Measurements from ENCODE around the gene ELK4. TPM values are rescaled to one million over a fixed set of nuclear protein-coding genes. Genes with fewer than 3 reads are reported as not detected.

Gene ELK4
- total and polyA plus RNA-seq, 2 of the 13 experiments (the other 11 are each of a cell fraction or from before 2014, with no cell fraction given): 8.3 to 13.1 TPM

DNA sequence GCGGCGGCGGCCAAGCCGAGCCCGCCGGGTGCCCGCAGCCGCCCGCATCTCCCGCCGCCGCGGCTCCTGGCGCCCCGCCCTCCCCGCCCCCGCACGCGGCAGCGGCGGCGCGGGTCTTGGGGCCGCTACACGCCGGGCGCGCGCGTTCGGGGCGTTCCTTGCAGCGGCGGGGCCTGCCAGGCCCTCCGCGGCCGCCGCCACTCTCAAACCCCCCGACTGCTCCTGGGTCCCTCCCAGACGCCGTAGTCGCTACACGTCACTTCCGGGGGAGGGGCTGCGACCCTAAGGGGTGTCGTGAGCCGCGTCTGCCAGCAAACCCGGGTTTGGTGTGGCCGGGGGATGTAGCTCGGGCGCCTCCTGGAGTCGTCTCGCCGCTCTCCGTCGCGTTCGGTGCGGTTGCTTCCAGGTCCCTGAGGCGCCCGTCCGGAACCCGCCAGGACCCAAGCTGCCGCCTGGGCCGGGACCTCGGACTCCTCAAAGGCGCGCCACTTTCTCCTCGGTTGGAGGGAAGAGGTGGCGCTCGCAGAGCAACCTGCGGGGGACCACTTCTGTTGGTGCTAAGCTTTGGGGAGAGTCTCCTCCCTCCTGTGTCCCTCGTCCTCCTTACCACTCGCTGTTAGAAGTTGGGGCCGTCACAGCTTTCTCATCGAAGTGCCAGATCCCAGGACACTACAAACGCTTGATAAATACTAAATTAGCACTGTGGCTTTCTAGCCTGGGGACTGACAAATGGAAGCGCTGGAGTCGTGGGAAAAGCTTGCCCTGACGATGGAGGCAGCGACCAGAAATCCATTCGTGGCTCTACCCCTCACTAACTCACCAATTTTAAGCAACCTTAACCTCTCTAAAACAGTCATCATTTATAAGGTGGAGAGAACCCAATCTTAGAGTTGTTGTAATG, at the start of gene ELK4 (continued):
- TF ChIP-seq, protein P1, sequence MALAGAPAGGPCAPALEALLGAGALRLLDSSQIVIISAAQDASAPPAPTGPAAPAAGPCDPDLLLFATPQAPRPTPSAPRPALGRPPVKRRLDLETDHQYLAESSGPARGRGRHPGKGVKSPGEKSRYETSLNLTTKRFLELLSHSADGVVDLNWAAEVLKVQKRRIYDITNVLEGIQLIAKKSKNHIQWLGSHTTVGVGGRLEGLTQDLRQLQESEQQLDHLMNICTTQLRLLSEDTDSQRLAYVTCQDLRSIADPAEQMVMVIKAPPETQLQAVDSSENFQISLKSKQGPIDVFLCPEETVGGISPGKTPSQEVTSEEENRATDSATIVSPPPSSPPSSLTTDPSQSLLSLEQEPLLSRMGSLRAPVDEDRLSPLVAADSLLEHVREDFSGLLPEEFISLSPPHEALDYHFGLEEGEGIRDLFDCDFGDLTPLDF (CRISPR knock-in tag; IDR thresholded peaks at IDR 0.05): no peak; the same call in 1 of the 2 replicates
- TF ChIP-seq, protein P2, sequence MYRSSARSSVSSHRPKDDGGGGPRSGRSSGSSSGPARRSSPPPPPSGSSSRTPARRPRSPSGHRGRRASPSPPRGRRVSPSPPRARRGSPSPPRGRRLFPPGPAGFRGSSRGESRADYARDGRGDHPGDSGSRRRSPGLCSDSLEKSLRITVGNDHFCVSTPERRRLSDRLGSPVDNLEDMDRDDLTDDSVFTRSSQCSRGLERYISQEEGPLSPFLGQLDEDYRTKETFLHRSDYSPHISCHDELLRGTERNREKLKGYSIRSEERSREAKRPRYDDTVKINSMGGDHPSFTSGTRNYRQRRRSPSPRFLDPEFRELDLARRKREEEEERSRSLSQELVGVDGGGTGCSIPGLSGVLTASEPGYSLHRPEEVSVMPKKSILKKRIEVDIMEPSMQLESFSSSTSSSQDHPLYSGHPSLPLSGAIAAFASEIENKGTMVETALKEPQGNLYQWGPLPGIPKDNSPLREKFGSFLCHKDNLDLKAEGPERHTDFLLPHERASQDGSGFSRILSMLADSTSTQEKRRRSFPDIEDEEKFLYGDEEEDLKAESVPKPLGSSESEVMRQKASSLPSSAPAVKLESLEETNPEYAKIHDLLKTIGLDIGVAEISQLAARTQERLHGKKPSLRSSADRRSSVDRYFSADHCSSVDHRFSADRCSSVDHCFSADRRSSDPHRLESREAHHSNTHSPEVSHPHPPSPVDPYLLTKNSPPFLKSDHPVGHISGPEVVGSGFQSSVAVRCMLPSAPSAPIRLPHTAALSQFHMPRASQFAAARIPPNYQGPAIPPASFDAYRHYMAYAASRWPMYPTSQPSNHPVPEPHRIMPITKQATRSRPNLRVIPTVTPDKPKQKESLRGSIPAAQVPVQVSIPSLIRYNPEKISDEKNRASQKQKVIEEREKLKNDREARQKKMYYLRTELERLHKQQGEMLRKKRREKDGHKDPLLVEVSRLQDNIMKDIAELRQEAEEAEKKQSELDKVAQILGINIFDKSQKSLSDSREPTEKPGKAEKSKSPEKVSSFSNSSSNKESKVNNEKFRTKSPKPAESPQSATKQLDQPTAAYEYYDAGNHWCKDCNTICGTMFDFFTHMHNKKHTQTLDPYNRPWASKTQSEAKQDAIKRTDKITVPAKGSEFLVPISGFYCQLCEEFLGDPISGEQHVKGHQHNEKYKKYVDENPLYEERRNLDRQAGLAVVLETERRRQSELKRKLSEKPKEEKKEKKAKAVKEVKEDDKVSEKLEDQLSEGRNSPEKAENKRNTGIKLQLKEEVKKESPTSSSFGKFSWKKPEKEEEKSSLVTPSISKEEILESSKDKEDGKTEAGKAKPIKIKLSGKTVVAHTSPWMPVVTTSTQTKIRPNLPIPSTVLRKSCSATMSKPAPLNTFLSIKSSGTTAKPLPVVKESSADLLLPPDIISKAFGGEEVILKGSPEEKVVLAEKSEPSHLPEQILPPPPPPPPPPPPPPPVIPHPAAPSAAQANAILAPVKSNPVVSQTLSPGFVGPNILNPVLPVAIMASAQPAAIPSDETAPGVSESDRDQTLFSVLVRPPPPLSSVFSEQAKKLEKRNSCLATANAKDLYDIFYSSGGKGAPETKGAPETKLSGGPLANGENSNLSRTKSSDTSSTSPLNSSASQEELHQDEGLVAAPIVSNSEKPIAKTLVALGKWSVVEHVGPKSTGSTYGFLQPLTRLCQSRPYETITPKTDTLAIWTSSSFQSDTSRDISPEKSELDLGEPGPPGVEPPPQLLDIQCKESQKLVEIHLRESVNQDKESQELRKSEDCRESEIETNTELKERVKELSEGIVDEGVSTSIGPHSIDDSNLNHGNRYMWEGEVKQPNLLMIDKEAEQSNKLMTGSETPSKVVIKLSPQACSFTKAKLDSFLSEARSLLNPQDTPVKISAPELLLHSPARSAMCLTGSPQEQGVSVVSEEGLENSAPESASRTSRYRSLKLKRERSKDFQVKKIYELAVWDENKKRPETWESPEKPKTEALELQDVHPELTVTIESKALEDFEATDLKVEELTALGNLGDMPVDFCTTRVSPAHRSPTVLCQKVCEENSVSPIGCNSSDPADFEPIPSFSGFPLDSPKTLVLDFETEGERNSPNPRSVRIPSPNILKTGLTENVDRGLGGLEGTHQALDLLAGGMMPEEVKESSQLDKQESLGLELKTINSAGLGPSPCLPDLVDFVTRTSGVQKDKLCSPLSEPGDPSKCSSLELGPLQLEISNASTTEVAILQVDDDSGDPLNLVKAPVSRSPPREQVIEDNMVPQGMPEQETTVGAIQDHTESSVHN (CRISPR knock-in tag; IDR thresholded peaks at IDR 0.05): no peak
- TF ChIP-seq, protein P3, sequence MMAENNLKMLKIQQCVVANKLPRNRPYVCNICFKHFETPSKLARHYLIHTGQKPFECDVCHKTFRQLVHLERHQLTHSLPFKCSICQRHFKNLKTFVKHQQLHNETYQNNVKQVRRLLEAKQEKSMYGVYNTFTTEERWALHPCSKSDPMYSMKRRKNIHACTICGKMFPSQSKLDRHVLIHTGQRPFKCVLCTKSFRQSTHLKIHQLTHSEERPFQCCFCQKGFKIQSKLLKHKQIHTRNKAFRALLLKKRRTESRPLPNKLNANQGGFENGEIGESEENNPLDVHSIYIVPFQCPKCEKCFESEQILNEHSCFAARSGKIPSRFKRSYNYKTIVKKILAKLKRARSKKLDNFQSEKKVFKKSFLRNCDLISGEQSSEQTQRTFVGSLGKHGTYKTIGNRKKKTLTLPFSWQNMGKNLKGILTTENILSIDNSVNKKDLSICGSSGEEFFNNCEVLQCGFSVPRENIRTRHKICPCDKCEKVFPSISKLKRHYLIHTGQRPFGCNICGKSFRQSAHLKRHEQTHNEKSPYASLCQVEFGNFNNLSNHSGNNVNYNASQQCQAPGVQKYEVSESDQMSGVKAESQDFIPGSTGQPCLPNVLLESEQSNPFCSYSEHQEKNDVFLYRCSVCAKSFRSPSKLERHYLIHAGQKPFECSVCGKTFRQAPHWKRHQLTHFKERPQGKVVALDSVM (CRISPR knock-in tag; IDR thresholded peaks at IDR 0.05): peak; percentile 47; the same call in 1 of the 2 replicates
- TF ChIP-seq ZNF562 (CRISPR knock-in tag; IDR thresholded peaks at IDR 0.05; ENCODE audit: borderline replicate concordance): no peak
- TF ChIP-seq EHMT2 (IDR thresholded peaks at IDR 0.05; ENCODE audit: borderline replicate concordance, low read depth, low read length): no peak
- peak; percentile 70 for TF ChIP-seq NCOA2 (CRISPR knock-in tag; IDR thresholded peaks at IDR 0.05)
- peak; percentile 85; the same call in 1 of the 2 replicates for TF ChIP-seq ZNF572 (CRISPR knock-in tag; IDR thresholded peaks at IDR 0.05)
- TF ChIP-seq MIXL1 (CRISPR knock-in tag; IDR thresholded peaks at IDR 0.05): peak; percentile 70
- peak; percentile 41; the same call in 1 of the 2 replicates for TF ChIP-seq MIER3 (CRISPR knock-in tag; IDR thresholded peaks at IDR 0.05; ENCODE audit: borderline replicate concordance)
- no peak for TF ChIP-seq SETDB1 (CRISPR knock-in tag; IDR thresholded peaks at IDR 0.05; ENCODE audit: borderline replicate concordance)
- no peak for TF ChIP-seq PAWR (CRISPR knock-in tag; IDR thresholded peaks at IDR 0.05; ENCODE audit: borderline replicate concordance)
- no peak for TF ChIP-seq HOXA7 (CRISPR knock-in tag; IDR thresholded peaks at IDR 0.05)
- no peak; the same call in 1 of the 2 replicates for TF ChIP-seq RFXANK (CRISPR knock-in tag; IDR thresholded peaks at IDR 0.05)
- peak; percentile 60; the same call in 1 of the 2 replicates for TF ChIP-seq NRL (CRISPR knock-in tag; IDR thresholded peaks at IDR 0.05; ENCODE audit: borderline replicate concordance)
- TF ChIP-seq MAFF (IDR thresholded peaks at IDR 0.05; ENCODE audit: low read depth, low read length): no peak
- TF ChIP-seq, protein P4, sequence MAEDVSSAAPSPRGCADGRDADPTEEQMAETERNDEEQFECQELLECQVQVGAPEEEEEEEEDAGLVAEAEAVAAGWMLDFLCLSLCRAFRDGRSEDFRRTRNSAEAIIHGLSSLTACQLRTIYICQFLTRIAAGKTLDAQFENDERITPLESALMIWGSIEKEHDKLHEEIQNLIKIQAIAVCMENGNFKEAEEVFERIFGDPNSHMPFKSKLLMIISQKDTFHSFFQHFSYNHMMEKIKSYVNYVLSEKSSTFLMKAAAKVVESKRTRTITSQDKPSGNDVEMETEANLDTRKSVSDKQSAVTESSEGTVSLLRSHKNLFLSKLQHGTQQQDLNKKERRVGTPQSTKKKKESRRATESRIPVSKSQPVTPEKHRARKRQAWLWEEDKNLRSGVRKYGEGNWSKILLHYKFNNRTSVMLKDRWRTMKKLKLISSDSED (CRISPR knock-in tag; IDR thresholded peaks at IDR 0.05): no peak
